SU-DHL-6 (cell line): ENCODE results near the gene DNAJC18.
A peak's percentile ranks its signal among the peaks of the same experiment; 100 is the strongest.

Experiments
- H2AFZ ChIP-seq: fragments of 200-600 bp; sonication (generic); 2 replicates; pipeline ENCODE4 v1.6.1; 2014; ENCODE audit warnings: low read depth, mild to moderate bottlenecking, moderate library complexity, mixed read lengths, antibody characterized with exemption, low read length; ENCODE audit not compliant: severe bottlenecking
- H3F3A ChIP-seq: fragments of 200-600 bp; shearing (Covaris generic); 2 replicates; pipeline ENCODE4 v1.6.0; 2016; ENCODE audit warnings: antibody characterized with exemption, mild to moderate bottlenecking; ENCODE audit not compliant: insufficient read depth
- H3K27ac ChIP-seq: fragments of 200-600 bp; sonication (generic); 2 replicates; pipeline ENCODE4 v1.5.1; 2016; ENCODE audit warnings: low read depth, mild to moderate bottlenecking, low read length, moderate library complexity, mixed read lengths
- H3K27me3 ChIP-seq: fragments of 200-600 bp; sonication (generic), shearing (Covaris generic); 2 replicates; pipeline ENCODE4 v1.6.0; 2014; ENCODE audit warnings: mild to moderate bottlenecking, low read length
- H3K36me3 ChIP-seq: fragments of 200-600 bp; sonication (generic); 2 replicates; pipeline ENCODE4 v1.6.1; 2014; ENCODE audit warnings: mild to moderate bottlenecking, low read length, mixed read lengths
- H3K4me2 ChIP-seq: fragments of 300-600, 200-600 bp; shearing (Covaris generic), sonication (generic); 2 replicates; pipeline ENCODE4 v1.6.0; 2014; ENCODE audit warnings: low read length, low read depth, mild to moderate bottlenecking; ENCODE audit not compliant: poor library complexity, severe bottlenecking
- H3K4me3 ChIP-seq: fragments of 200-600 bp; sonication (generic); 2 replicates; pipeline ENCODE4 v1.5.1; 2014; ENCODE audit warnings: antibody characterized with exemption, low read length, mild to moderate bottlenecking, mixed read lengths; ENCODE audit not compliant: insufficient read depth, poor library complexity, severe bottlenecking
- H3K79me2 ChIP-seq: fragments of 200-600 bp; sonication (generic); 2 replicates; pipeline ENCODE4 v1.6.1; 2014; ENCODE audit warnings: mild to moderate bottlenecking, low read length, moderate library complexity; ENCODE audit not compliant: insufficient read depth
- H3K9ac ChIP-seq: fragments of 200-600 bp; sonication (generic); 2 replicates; pipeline ENCODE4 v1.7.0; 2014; ENCODE audit warnings: mild to moderate bottlenecking, low read length
- H3K9me2 ChIP-seq: fragments of 200-600 bp; sonication (generic); replicated peaks from 2 replicates; pipeline ENCODE4 v1.6.1; 2014; ENCODE audit warnings: low read length; ENCODE audit not compliant: insufficient read depth
- H3K9me3 ChIP-seq: fragments of 200-600 bp; sonication (generic); 2 replicates; pipeline ENCODE4 v1.6.1; 2014; ENCODE audit warnings: low read length, mixed read lengths; ENCODE audit not compliant: insufficient read depth
- H4K20me1 ChIP-seq: fragments of 200-600 bp; sonication (generic); 2 replicates; pipeline ENCODE4 v1.6.1; 2014; ENCODE audit warnings: low read depth, mild to moderate bottlenecking, antibody characterized with exemption, low read length, moderate library complexity, mixed read lengths
- EZH2phosphoT487 ChIP-seq: fragments of 200-600 bp; sonication (generic), shearing (Covaris generic); conservative IDR thresholded peaks from 2 replicates; pipeline ENCODE4 v1.6.1; 2018; ENCODE audit warnings: mild to moderate bottlenecking, antibody characterized with exemption, low read length, moderate library complexity, mixed read lengths
- TF ChIP-seq, protein P1 (sequence below): fragments of 200-600 bp; sonication (generic); IDR thresholded peaks from one replicate; pipeline ENCODE4 v1.5.1; 2017; ENCODE audit warnings: antibody characterized with exemption, mild to moderate bottlenecking, low read length, moderate library complexity; ENCODE audit not compliant: insufficient read depth, poor library complexity, severe bottlenecking

Gene DNAJC18

DNA sequence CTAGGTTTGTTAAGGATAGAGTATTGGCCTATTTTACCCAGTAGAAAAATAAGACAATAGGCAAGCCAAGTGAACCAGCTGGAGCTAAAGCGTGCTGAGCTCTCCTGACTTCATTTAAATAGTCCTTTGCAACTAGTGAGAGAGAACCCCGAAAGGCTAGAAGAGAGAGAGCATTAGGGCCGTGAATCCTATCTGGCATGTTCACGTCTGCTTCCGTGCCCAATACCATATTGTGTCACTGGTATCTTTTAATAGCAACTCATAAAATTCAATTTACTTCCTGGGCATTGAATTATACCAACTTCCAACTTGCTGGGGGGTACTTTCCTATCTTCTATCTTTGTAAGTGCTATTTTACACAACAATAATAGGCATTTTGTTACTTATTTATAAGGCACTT, 13.8 kb downstream of the DNAJC18 start:
- H3K79me2 ChIP-seq: no peaks in the 10 kb centered on the region
- H3K9me3 ChIP-seq: no peaks in the 10 kb centered on the region
- no peaks in the 10 kb centered on the region for H3K36me3 ChIP-seq
- H3K9me2 ChIP-seq: no peaks in the 10 kb centered on the region
- H3K27me3 ChIP-seq: no peaks in the 10 kb centered on the region
- H3K9ac ChIP-seq: no peak overlapping the region
- no peaks in the 10 kb centered on the region for H4K20me1 ChIP-seq
- no peak overlapping the region for H3K4me3 ChIP-seq
- TF ChIP-seq EZH2phosphoT487: no peak
- H3K27ac ChIP-seq: no peak overlapping the region
- H3F3A ChIP-seq: no peaks in the 10 kb centered on the region
- H2AFZ ChIP-seq: no peak overlapping the region
- H3K4me2 ChIP-seq: no peak overlapping the region

GRCh38 chr5:139422307-139422893, 16.9 kb downstream of the DNAJC18 start:
- H3F3A ChIP-seq: no peaks in the 10 kb centered on the region
- TF ChIP-seq, protein P1, sequence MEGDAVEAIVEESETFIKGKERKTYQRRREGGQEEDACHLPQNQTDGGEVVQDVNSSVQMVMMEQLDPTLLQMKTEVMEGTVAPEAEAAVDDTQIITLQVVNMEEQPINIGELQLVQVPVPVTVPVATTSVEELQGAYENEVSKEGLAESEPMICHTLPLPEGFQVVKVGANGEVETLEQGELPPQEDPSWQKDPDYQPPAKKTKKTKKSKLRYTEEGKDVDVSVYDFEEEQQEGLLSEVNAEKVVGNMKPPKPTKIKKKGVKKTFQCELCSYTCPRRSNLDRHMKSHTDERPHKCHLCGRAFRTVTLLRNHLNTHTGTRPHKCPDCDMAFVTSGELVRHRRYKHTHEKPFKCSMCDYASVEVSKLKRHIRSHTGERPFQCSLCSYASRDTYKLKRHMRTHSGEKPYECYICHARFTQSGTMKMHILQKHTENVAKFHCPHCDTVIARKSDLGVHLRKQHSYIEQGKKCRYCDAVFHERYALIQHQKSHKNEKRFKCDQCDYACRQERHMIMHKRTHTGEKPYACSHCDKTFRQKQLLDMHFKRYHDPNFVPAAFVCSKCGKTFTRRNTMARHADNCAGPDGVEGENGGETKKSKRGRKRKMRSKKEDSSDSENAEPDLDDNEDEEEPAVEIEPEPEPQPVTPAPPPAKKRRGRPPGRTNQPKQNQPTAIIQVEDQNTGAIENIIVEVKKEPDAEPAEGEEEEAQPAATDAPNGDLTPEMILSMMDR: peak; percentile 87
- no peak for TF ChIP-seq EZH2phosphoT487
- no peaks in the 10 kb centered on the region for H3K27me3 ChIP-seq
- no peaks in the 10 kb centered on the region for H3K9me2 ChIP-seq
- no peak overlapping the region for H2AFZ ChIP-seq
- no peaks in the 10 kb centered on the region for H4K20me1 ChIP-seq
- H3K79me2 ChIP-seq: no peaks in the 10 kb centered on the region
- H3K9ac ChIP-seq: no peak overlapping the region
- H3K4me3 ChIP-seq: no peak overlapping the region
- H3K9me3 ChIP-seq: no peaks in the 10 kb centered on the region
- H3K27ac ChIP-seq: no peak overlapping the region
- H3K36me3 ChIP-seq: no peaks in the 10 kb centered on the region
- no peak overlapping the region for H3K4me2 ChIP-seq

GRCh38 chr5:139419226-139420192, 19.8 kb downstream of the DNAJC18 start:
- Histone ChIP-seq H3K9ac (no peak overlapping the region), H3K4me2 (no peak overlapping the region), H3K79me2 (no peaks in the 10 kb centered on the region), H3K36me3 (no peaks in the 10 kb centered on the region), H3K4me3 (no peak overlapping the region), H2AFZ (no peak overlapping the region), H3K9me3 (no peaks in the 10 kb centered on the region), H3F3A (no peaks in the 10 kb centered on the region), H3K9me2 (no peaks in the 10 kb centered on the region), H4K20me1 (no peaks in the 10 kb centered on the region), H3K27ac (no peak overlapping the region), H3K27me3 (no peaks in the 10 kb centered on the region)
- no peak for TF ChIP-seq EZH2phosphoT487
- TF ChIP-seq, protein P1: no peak

GRCh38 chr5:139418793-139419192, 20.5 kb downstream of the DNAJC18 start:
- H3K79me2 ChIP-seq: no peaks in the 10 kb centered on the region
- H3K9ac ChIP-seq: no peak overlapping the region
- TF ChIP-seq, protein P1: no peak
- TF ChIP-seq EZH2phosphoT487: no peak
- no peak overlapping the region for H2AFZ ChIP-seq
- no peak overlapping the region for H3K4me2 ChIP-seq
- no peaks in the 10 kb centered on the region for H4K20me1 ChIP-seq
- H3K9me2 ChIP-seq: no peaks in the 10 kb centered on the region
- no peaks in the 10 kb centered on the region for H3K27me3 ChIP-seq
- no peaks in the 10 kb centered on the region for H3K36me3 ChIP-seq
- H3K4me3 ChIP-seq: no peak overlapping the region
- no peaks in the 10 kb centered on the region for H3K9me3 ChIP-seq
- H3K27ac ChIP-seq: no peak overlapping the region
- no peaks in the 10 kb centered on the region for H3F3A ChIP-seq
